Measurements from ENCODE around the gene EXOC3.
"Not testable (repeated sequence)": the region's sequence is repeated elsewhere in the genome, so short reads cannot be mapped to it uniquely, and the experiment has no call there.

Gene EXOC3

GRCh38 chr5:472076-472655 lies 29.2 kb downstream of the EXOC3 start:
- peak overlapping the region; percentile 88 for H3K4me3 ChIP-seq (ENCODE audit: low read depth, low read length)
- no peak for TF ChIP-seq CTCF (IDR thresholded peaks at IDR 0.05; ENCODE audit: control insufficient read depth, extremely low read depth, insufficient read depth)
- DNase-seq (ENCODE audit: low read depth): no peak

GRCh38 chr5:472656-473550 lies 29.9 kb downstream of the EXOC3 start:
- DNase-seq (ENCODE audit: low read depth): no peak
- TF ChIP-seq CTCF (IDR thresholded peaks at IDR 0.05; ENCODE audit: control insufficient read depth, extremely low read depth, insufficient read depth): no peak
- peak overlapping the region; percentile 88 for H3K4me3 ChIP-seq (ENCODE audit: low read depth, low read length)

GRCh38 chr5:473551-474192 lies 30.7 kb downstream of the EXOC3 start:
- H3K4me3 ChIP-seq (ENCODE audit: low read depth, low read length): peak overlapping the region; percentile 80
- no peak for TF ChIP-seq CTCF (IDR thresholded peaks at IDR 0.05; ENCODE audit: control insufficient read depth, extremely low read depth, insufficient read depth)
- DNase-seq (ENCODE audit: low read depth): no peak

GRCh38 chr5:474232-474839 lies 31.4 kb downstream of the EXOC3 start:
- not testable (repeated sequence) for DNase-seq (ENCODE audit: low read depth)
- H3K4me3 ChIP-seq (ENCODE audit: low read depth, low read length): peak overlapping the region; percentile 80

- TF ChIP-seq CTCF (IDR thresholded peaks at IDR 0.05; ENCODE audit: control insufficient read depth, extremely low read depth, insufficient read depth): no peak
- peak overlapping the region; percentile 80 for H3K4me3 ChIP-seq (ENCODE audit: low read depth, low read length)
- DNase-seq (ENCODE audit: low read depth): no peak
Measured at GRCh38 chr5:474840-475661, 32.1 kb downstream of the EXOC3 start.

- H3K4me3 ChIP-seq (ENCODE audit: low read depth, low read length): no peak overlapping the region
- no peak for TF ChIP-seq CTCF (IDR thresholded peaks at IDR 0.05; ENCODE audit: control insufficient read depth, extremely low read depth, insufficient read depth)
- no peak for DNase-seq (ENCODE audit: low read depth)
Measured at GRCh38 chr5:475704-476101, 32.7 kb downstream of the EXOC3 start.
